ENCODE data around the gene GTF2IRD1.

Gene GTF2IRD1

DNA sequence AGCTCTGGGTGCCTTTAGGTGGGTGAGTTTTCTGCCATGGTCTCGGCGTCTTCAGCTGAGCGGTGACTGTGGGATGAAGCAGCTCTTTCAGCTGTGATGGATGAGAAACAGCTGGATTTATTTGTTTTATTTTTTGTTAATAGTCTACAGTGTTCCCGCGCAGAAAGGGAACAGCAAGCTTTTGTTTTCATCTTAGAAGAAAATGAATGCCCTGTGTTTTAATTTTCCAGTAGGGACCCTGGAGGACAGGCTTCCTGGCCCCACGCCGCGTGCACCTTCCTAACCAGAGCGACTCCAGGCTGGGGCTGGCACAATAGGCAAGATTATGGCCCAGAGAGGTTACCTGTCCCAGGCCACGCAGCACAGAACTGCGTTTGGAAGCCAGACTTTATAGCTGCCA, 57.6 kb downstream of the GTF2IRD1 start:
- TF ChIP-seq, protein P1, sequence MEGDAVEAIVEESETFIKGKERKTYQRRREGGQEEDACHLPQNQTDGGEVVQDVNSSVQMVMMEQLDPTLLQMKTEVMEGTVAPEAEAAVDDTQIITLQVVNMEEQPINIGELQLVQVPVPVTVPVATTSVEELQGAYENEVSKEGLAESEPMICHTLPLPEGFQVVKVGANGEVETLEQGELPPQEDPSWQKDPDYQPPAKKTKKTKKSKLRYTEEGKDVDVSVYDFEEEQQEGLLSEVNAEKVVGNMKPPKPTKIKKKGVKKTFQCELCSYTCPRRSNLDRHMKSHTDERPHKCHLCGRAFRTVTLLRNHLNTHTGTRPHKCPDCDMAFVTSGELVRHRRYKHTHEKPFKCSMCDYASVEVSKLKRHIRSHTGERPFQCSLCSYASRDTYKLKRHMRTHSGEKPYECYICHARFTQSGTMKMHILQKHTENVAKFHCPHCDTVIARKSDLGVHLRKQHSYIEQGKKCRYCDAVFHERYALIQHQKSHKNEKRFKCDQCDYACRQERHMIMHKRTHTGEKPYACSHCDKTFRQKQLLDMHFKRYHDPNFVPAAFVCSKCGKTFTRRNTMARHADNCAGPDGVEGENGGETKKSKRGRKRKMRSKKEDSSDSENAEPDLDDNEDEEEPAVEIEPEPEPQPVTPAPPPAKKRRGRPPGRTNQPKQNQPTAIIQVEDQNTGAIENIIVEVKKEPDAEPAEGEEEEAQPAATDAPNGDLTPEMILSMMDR (IDR thresholded peaks at IDR 0.05; ENCODE audit: control insufficient read depth, extremely low read depth, insufficient read depth) = no peak

DNA sequence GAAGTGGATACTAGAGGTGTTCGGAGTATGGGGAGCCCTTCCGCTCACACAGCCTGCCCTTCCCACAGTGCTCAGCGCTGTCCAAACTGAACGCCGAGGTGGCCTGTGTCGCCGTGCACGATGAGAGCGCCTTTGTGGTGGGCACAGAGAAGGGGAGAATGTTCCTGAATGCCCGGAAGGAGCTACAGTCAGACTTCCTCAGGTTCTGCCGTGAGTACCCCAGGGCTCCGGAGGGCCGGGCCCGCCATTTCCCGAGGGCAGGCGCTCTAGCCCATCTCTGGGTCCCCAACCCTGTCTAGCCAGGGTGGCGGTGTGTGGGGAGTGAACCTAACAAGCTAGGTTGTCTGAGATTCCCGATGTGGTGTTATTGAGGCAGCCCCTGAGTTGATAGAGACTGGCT, 59.1 kb downstream of the GTF2IRD1 start:
- TF ChIP-seq, protein P1 (IDR thresholded peaks at IDR 0.05; ENCODE audit: control insufficient read depth, extremely low read depth, insufficient read depth) = no peak
- no peak overlapping the region for H3K4me3 ChIP-seq (ENCODE audit: low read depth, low read length)
- DNase-seq (ENCODE audit: low read depth) = no peak

More for the DNA sequence above, 57.6 kb downstream of the GTF2IRD1 start:
- no peak overlapping the region for H3K4me3 ChIP-seq (ENCODE audit: low read depth, low read length)
- no peak for DNase-seq (ENCODE audit: low read depth)

DNA sequence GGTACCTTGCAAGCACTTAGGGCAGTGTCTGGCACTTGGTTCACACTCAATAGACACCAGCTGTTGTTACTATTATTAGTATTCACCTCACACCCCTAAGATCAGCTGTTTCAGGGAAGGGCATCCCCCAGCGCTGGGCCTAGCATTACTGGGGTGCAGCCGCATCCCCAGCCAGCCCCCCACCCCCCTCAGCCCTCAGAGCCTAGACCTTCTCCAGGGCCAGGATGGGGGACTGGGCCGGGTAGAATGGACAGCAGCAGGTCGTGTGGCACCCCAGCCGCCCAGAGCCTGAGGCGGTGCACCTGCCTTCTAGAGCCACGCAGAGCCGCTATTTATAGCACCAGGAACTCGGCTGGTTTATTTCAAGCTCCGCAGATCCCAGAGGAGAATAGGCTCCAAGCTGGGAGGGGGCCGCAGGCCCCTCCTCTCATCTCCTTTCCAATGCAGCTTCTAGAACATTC, 60.5 kb downstream of the GTF2IRD1 start:
- H3K4me3 ChIP-seq (ENCODE audit: low read depth, low read length) = no peak overlapping the region
- no peak for DNase-seq (ENCODE audit: low read depth)
- TF ChIP-seq, protein P1 (IDR thresholded peaks at IDR 0.05; ENCODE audit: control insufficient read depth, extremely low read depth, insufficient read depth) = no peak

DNA sequence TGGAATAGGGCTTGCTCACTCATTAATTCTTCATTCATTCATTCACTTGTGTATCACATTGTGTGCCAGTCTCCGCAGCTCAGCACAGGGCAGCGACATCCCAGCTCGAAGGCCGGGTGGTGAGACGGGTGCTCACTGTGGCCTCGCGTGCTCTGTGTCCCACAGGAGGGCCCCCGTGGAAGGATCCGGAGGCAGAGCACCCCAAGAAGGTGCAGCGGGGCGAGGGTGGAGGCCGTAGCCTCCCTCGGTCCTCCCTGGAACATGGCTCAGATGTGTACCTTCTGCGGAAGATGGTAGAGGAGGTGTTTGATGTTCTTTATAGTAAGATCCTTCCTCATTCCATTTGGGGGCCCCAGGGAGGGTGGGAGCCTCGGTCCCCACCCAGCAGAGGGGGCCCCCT, 61.6 kb downstream of the GTF2IRD1 start:
- TF ChIP-seq, protein P1 (IDR thresholded peaks at IDR 0.05; ENCODE audit: control insufficient read depth, extremely low read depth, insufficient read depth) = no peak
- no peak overlapping the region for H3K4me3 ChIP-seq (ENCODE audit: low read depth, low read length)

DNA sequence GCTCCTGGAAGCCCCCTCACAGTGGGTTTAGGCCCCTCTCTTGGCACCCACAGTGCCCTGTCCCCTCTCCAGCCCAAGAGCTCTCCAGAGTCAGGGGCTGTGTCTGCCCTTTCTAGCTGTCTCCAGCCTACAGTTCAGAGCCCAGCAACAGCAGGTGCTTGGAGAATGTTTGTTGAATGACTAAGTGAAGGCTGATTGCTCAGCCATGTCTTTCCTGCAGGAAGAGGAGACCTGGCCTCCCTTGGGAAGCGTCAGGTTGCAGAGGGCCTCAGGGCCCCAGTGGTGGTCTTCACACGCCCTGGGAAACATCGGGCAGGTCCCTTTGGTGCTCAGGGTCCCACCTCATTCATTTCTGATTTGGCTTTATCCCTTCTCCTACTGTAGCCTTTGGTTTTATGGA, 62.5 kb downstream of the GTF2IRD1 start:
- no peak overlapping the region for H3K4me3 ChIP-seq (ENCODE audit: low read depth, low read length)
- DNase-seq (ENCODE audit: low read depth) = no peak
- TF ChIP-seq, protein P1 (IDR thresholded peaks at IDR 0.05; ENCODE audit: control insufficient read depth, extremely low read depth, insufficient read depth) = no peak

More for the DNA sequence above, 61.6 kb downstream of the GTF2IRD1 start:
- DNase-seq (ENCODE audit: low read depth) = no peak

DNA sequence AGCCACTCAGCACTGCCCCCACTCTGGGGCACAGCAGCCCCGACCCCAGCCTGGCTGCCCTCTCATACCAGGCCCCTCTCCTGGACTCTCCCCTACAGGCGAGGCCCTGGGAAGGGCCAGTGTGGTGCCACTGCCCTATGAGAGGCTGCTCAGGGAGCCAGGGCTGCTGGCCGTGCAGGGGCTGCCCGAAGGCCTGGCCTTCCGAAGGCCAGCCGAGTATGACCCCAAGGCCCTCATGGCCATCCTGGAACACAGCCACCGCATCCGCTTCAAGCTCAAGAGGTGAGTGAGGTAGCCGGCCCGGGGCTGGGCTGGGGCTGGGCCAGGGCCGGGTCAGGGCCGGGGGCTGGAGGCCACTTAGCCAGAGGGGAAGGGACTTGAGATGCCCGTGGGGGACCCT, 64.3 kb downstream of the GTF2IRD1 start:
- no peak for DNase-seq (ENCODE audit: low read depth)
- no peak overlapping the region for H3K4me3 ChIP-seq (ENCODE audit: low read depth, low read length)
- TF ChIP-seq, protein P1 (IDR thresholded peaks at IDR 0.05; ENCODE audit: control insufficient read depth, extremely low read depth, insufficient read depth) = no peak

DNA sequence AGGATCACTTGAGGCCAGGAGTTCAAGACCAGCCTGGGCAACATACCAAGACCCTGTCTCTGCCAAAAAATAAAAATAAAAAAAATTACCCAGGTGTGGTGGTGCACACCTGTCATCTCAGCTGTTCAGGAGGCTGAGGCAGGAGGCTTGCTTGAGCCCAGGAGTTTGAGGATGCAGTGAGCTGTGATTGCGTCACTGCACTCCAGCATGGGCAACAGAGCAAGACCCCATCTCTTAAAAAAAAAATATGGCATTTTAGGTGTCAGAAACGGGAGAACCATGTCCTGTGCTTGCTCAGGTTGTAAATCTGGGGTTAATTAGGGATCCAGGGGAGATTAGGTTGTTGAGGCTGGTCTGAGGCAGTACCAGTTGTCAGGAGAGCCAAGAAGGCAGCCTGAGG, 64.9 kb downstream of the GTF2IRD1 start:
- no peak for DNase-seq (ENCODE audit: low read depth)
- no peak overlapping the region for H3K4me3 ChIP-seq (ENCODE audit: low read depth, low read length)
- TF ChIP-seq, protein P1 (IDR thresholded peaks at IDR 0.05; ENCODE audit: control insufficient read depth, extremely low read depth, insufficient read depth) = no peak

Data from LNCaP clone FGC (cell line).